H1 (cell line): ENCODE measurements around the gene SNTG2. TPM values are rescaled to one million over a fixed set of nuclear protein-coding genes. Genes with fewer than 3 reads are reported as not detected.

Experiments
- POLR2AphosphoS5 ChIP-seq: IDR thresholded peaks from 2 replicates; pipeline ENCODE4 v1.6.1; 2011; ENCODE audit warnings: low read depth, low read length
- SP2 ChIP-seq: IDR thresholded peaks from 2 replicates; pipeline ENCODE4 v1.6.1; 2012; ENCODE audit warnings: mild to moderate bottlenecking, low read length, inconsistent platforms
- polyA plus RNA-seq, 7 experiments: library from polyadenylated mRNA; depleted of rRNA in 3 of 7; stranded (reverse) in 5 of 7; unstranded in 2 of 7; fragments of >200 nt in 5 of 7; fragments of 200-250 nt in 2 of 7; gene quantifications; 1 replicate in 5 of 7; 2 replicates in 1 of 7; 4 replicates in 1 of 7; pipeline versions ENCODE4 v1.2.1 to v1.2.3, GENCODE V29; 2011 to 2013; ENCODE audit warnings: missing spikeins in 2 of 7, mixed read lengths in 2 of 7
- total RNA-seq: library from RNA; stranded (reverse); fragmentation: NEBNext Ultra II Directional; extraction: Animal tissue kit (Norgen Biotek cat#: 25700); gene quantifications from 2 replicates; pipeline ENCODE4 v1.2.1, GENCODE V29; 2021

Gene SNTG2
- total and polyA plus RNA-seq, 2 of the 8 experiments (the other 6 are each of a cell fraction or from before 2014, with no cell fraction given): 6.6 to 18.1 TPM

GRCh38 chr2:1088192-1088860 is 137.7 kb downstream of the SNTG2 start (continued):
- no peak for TF ChIP-seq SP2
- no peak for TF ChIP-seq POLR2AphosphoS5
